Smooth muscle cell (in vitro differentiated cells): Measurements from ENCODE around the gene SHLD1. TPM values are rescaled to one million over a fixed set of nuclear protein-coding genes. Genes with fewer than 3 reads are reported as not detected.

ENCODE experiments used
- DNase-seq: peaks from one replicate; lab custom pipeline; 2025; ENCODE audit not compliant: unreplicated experiment; lab: John Stamatoyannopoulos, UW
- H2AFZ ChIP-seq: fragments of 200-600 bp; sonication (generic); 2 replicates; pipeline ENCODE4 v1.6.0; 2016; ENCODE audit warnings: antibody characterized with exemption, low read depth, mild to moderate bottlenecking
- H3F3A ChIP-seq: fragments of 200-600 bp; sonication (generic); 2 replicates; pipeline ENCODE4 v1.6.0; 2017; ENCODE audit warnings: antibody characterized with exemption, low read depth
- H3K27ac ChIP-seq: fragments of 200-600 bp; sonication (generic); 2 replicates; pipeline ENCODE4 v1.5.1; 2016; ENCODE audit warnings: low read depth, mild to moderate bottlenecking
- H3K27me3 ChIP-seq: fragments of 200-600 bp; sonication (generic); 2 replicates; pipeline ENCODE4 v1.6.1; 2016; ENCODE audit warnings: low read depth, mild to moderate bottlenecking
- H3K36me3 ChIP-seq: fragments of 200-600 bp; sonication (generic); 2 replicates; pipeline ENCODE4 v1.5.1; 2016; ENCODE audit warnings: low read depth
- H3K4me1 ChIP-seq: fragments of 200-600 bp; sonication (generic); 2 replicates; pipeline ENCODE4 v1.5.1; 2016; ENCODE audit warnings: low read depth
- H3K4me2 ChIP-seq: fragments of 200-600 bp; sonication (generic); 2 replicates; pipeline ENCODE4 v1.6.0; 2016; ENCODE audit warnings: mild to moderate bottlenecking
- H3K4me3 ChIP-seq: fragments of 200-600 bp; sonication (generic); 2 replicates; pipeline ENCODE4 v1.5.1; 2016; ENCODE audit warnings: mild to moderate bottlenecking
- H3K79me2 ChIP-seq: fragments of 200-600 bp; sonication (generic); 2 replicates; pipeline ENCODE4 v1.6.0; 2016; ENCODE audit warnings: low read depth, mild to moderate bottlenecking
- H3K9ac ChIP-seq: fragments of 200-600 bp; sonication (generic); 2 replicates; pipeline ENCODE4 v1.6.0; 2016; ENCODE audit warnings: low read depth
- H3K9me3 ChIP-seq: fragments of 200-600 bp; sonication (generic); replicated peaks from 2 replicates; pipeline ENCODE4 v1.5.1; 2016; ENCODE audit warnings: low read depth
- H4K20me1 ChIP-seq: fragments of 200-600 bp; sonication (generic); 2 replicates; pipeline ENCODE4 v1.6.0; 2016; ENCODE audit warnings: low read depth
- WGBS: methylation state at CpG from one replicate; pipeline ENCODE4 v1.1.7; 2016; ENCODE audit warnings: low lambda C conversion rate; 5-methylcytosine and 5-hydroxymethylcytosine counted together
- polyA plus RNA-seq: library from polyadenylated mRNA; unstranded; fragments of >200 nt; fragmentation: Nextera tagmentation; extraction: Ambion mirVana; gene quantifications from 2 replicates; pipeline ENCODE4 v1.2.1, GENCODE V29; 2016
- total RNA-seq: library from RNA; depleted of rRNA; stranded (reverse); fragments of >200 nt; gene quantifications from 2 replicates; pipeline ENCODE4 v1.2.3, GENCODE V29; 2014
- TF ChIP-seq, protein P1 (sequence below): fragments of 200-600 bp; sonication (generic); IDR thresholded peaks from 2 replicates; pipeline ENCODE4 v1.5.1; 2017; ENCODE audit warnings: borderline replicate concordance, mild to moderate bottlenecking, antibody characterized with exemption; ENCODE audit not compliant: insufficient read depth, poor library complexity, severe bottlenecking

Gene SHLD1
- total and polyA plus RNA-seq, 2 experiments from 2014 or later, result 3.3 to 3.7 TPM

DNA sequence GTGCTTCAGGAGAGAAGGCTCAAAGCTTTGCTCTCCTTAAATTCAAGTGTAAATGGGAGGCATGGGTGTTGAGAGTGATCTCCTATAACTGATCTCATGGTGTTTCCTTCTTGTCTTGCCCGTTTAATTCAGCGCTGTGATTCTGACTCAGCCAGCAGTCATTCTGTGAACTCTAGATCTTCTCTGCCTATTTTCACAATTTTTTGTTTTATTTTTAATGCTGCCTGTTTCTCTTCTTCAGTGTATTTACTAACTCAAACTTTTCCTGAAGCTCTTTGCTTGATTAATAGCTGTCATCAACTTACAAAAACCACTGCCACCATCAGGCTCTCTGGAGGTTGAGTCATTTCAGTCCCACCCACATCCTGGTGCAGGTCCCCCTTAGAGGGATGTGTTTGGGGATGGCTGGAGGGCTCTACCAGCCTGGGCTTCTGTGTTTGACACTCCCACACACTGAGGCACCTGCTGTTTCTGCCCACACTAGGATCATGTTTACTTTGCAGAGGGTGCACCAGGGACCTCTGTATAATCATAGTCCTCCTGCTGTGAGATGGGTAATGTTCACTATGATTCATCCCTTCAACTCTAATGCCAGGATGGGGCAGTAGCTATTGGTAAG lies 94.0 kb downstream of the SHLD1 start:
- Histone ChIP-seq H3K36me3 (no peaks in the 10 kb centered on the region), H3K9me3 (no peaks in the 10 kb centered on the region), H3K27ac (no peak overlapping the region), H3F3A (peaks cover 6% of the 10 kb centered on the region), H3K9ac (no peak overlapping the region), H3K27me3 (no peaks in the 10 kb centered on the region), H3K4me3 (no peak overlapping the region), H3K4me1 (no peaks in the 10 kb centered on the region), H2AFZ (no peak overlapping the region), H3K79me2 (no peaks in the 10 kb centered on the region), H4K20me1 (no peaks in the 10 kb centered on the region), H3K4me2 (no peak overlapping the region)
- no peak for DNase-seq
- TF ChIP-seq, protein P1, sequence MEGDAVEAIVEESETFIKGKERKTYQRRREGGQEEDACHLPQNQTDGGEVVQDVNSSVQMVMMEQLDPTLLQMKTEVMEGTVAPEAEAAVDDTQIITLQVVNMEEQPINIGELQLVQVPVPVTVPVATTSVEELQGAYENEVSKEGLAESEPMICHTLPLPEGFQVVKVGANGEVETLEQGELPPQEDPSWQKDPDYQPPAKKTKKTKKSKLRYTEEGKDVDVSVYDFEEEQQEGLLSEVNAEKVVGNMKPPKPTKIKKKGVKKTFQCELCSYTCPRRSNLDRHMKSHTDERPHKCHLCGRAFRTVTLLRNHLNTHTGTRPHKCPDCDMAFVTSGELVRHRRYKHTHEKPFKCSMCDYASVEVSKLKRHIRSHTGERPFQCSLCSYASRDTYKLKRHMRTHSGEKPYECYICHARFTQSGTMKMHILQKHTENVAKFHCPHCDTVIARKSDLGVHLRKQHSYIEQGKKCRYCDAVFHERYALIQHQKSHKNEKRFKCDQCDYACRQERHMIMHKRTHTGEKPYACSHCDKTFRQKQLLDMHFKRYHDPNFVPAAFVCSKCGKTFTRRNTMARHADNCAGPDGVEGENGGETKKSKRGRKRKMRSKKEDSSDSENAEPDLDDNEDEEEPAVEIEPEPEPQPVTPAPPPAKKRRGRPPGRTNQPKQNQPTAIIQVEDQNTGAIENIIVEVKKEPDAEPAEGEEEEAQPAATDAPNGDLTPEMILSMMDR, result no peak
- 25% methylated on average over 2 of the region's 2 CpGs for WGBS

DNA sequence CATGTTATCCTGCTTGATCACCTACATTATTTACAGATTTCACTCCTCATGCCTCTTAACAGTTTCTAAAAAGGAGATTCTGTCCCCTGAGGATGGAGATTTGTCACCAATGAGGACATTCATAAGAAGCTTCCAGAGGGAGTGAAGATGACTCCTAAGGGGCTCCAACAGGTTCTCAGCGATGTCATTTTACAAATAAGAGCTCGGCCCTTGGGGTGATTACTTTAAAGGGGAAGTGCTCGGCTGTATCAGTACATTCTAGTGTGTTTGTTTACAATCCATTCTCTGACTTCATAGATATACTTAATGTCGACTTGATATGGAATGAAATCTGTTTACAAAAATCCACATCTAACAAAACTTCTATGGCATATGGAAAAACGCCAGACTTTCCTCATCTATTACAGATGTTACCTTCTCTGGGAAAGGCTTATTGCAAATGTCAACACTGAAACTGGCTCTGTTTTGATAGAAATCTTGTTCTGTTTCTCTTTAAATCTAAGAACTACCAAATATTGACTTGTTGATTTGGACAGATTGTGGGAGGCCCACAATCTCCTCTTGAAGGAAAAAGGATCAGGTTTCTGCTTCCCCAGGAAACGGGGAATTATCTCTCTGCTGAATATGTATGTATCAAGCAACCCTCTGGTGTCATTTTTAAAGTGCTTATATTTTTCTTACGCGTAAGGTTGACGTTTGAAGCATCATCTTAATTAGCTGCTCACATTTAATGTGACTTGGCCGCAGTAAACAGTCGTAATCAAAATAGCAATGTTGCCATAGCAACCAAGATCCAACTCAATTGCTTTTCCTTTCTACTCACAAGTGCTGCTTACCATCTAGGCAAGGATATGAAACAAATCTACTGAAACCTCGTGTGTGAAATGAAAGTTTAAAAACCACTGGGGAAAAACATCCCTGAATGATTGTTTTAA lies 95.7 kb downstream of the SHLD1 start:
- Histone ChIP-seq H3K4me3 (peak overlapping the region; percentile 2), H3K9ac (peak overlapping the region; percentile 25), H3K9me3 (no peaks in the 10 kb centered on the region), H4K20me1 (no peaks in the 10 kb centered on the region), H3K4me2 (peak overlapping the region; percentile 62), H3F3A (peaks cover 6% of the 10 kb centered on the region), H3K79me2 (no peaks in the 10 kb centered on the region), H3K27ac (no peak overlapping the region), H3K36me3 (no peaks in the 10 kb centered on the region), H3K4me1 (no peaks in the 10 kb centered on the region), H3K27me3 (no peaks in the 10 kb centered on the region), H2AFZ (no peak overlapping the region)
- TF ChIP-seq, protein P1, result no peak
- WGBS, result 57% methylated on average over 12 of the region's 12 CpGs
- no peak for DNase-seq

DNA sequence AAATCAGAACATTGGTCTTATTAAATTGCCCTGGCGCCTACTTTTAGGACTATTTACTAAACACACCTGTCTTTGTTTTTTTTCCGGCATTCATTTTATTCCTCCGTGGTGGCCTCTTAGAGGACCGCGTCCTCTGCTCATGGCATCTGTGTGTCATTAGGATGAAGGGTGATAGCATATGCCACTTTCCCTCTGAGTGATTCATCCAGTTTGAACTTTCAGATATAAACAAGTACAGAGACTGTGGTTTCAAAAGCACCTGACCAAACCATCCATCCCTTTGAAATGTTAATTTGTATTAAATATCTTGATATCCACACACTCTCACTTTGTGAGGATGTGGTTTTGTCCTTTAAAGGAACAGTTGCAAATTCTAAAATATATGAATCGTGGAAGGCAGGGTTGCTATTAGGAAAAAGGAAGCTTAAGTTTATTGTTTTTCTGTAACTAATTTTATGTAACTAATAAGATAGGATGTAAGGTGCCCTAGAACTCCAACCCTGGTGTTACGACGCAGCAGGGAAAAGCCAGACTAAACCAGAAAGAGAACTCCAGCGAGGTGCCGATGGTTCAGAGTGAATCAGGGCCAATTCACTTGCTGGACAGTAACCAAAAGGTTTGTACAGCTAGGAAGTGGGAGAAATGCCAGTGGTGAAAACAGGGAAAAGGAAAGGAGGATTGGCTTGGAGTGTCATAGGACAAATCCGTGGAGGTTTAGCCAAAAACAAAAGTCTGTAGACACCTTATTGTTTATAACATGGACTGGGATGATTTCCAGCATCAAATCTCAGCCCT lies 98.7 kb downstream of the SHLD1 start:
- Histone ChIP-seq H3K36me3 (no peaks in the 10 kb centered on the region), H3K27ac (no peak overlapping the region), H2AFZ (no peak overlapping the region), H4K20me1 (no peaks in the 10 kb centered on the region), H3K79me2 (no peaks in the 10 kb centered on the region), H3K9ac (no peak overlapping the region), H3K4me1 (no peaks in the 10 kb centered on the region), H3K27me3 (no peaks in the 10 kb centered on the region), H3K4me3 (no peak overlapping the region), H3K4me2 (no peak overlapping the region), H3K9me3 (no peaks in the 10 kb centered on the region), H3F3A (peaks cover 6% of the 10 kb centered on the region)
- TF ChIP-seq, protein P1, result no peak
- 81% methylated on average over 11 of the region's 11 CpGs for WGBS
- no peak for DNase-seq
